Endodermal cell (in vitro differentiated cells): ENCODE results near the gene RRAD. TPM values are rescaled to one million over a fixed set of nuclear protein-coding genes. Genes with fewer than 3 reads are reported as not detected.
A peak's percentile ranks its signal among the peaks of the same experiment; 100 is the strongest.

Source experiments
- DNase-seq: peaks from one replicate; pipeline ENCODE4 v3.0.0-alpha.2; 2017
- H3K27ac ChIP-seq: 2 replicates; pipeline ENCODE4 v1.5.1; 2013; ENCODE audit warnings: mild to moderate bottlenecking, low read depth, low read length, moderate library complexity
- H3K27me3 ChIP-seq: 2 replicates; pipeline ENCODE4 v1.6.1; 2013; ENCODE audit warnings: mild to moderate bottlenecking, low read length, moderate library complexity; ENCODE audit not compliant: insufficient read depth, control insufficient read depth, poor library complexity, severe bottlenecking
- H3K36me3 ChIP-seq: 2 replicates; pipeline ENCODE4 v1.7.0; 2013; ENCODE audit warnings: mild to moderate bottlenecking, low read length, moderate library complexity; ENCODE audit not compliant: control insufficient read depth, insufficient read depth
- H3K4me1 ChIP-seq: one replicate; pipeline ENCODE4 v1.7.0; 2013; ENCODE audit warnings: low read length; ENCODE audit not compliant: control insufficient read depth, insufficient read depth
- H3K4me3 ChIP-seq: 2 replicates; pipeline ENCODE4 v1.5.1; 2013; ENCODE audit warnings: mild to moderate bottlenecking, low read length, moderate library complexity
- H3K9ac ChIP-seq: 2 replicates; pipeline ENCODE4 v1.6.1; 2013; ENCODE audit warnings: mild to moderate bottlenecking, low read length, moderate library complexity; ENCODE audit not compliant: poor library complexity, severe bottlenecking; ENCODE audit errors: extremely low read depth
- H3K9me3 ChIP-seq: 2 replicates; pipeline ENCODE4 v1.6.1; 2013; ENCODE audit warnings: mild to moderate bottlenecking, low read length, moderate library complexity; ENCODE audit not compliant: control insufficient read depth
- H3K27ac Mint-ChIP-seq: 2 replicates; pipeline ENCODE4 v1.8.0; 2020; ENCODE audit warnings: mixed read lengths
- H3K27me3 Mint-ChIP-seq: 2 replicates; pipeline ENCODE4 v1.8.0; 2021; ENCODE audit warnings: mild to moderate bottlenecking, mixed read lengths; ENCODE audit not compliant: insufficient read depth
- H3K36me3 Mint-ChIP-seq: 2 replicates; pipeline ENCODE4 v1.8.0; 2020; ENCODE audit warnings: low read depth, mixed read lengths
- H3K4me1 Mint-ChIP-seq: 2 replicates; pipeline ENCODE4 v1.8.0; 2020; ENCODE audit warnings: mixed read lengths
- H3K4me3 Mint-ChIP-seq: 2 replicates; pipeline ENCODE4 v1.8.0; 2020; ENCODE audit warnings: mild to moderate bottlenecking, moderate library complexity, mixed read lengths
- H3K9me3 Mint-ChIP-seq: 2 replicates; pipeline ENCODE4 v1.8.0; 2020; ENCODE audit warnings: mild to moderate bottlenecking, mixed read lengths
- WGBS, 2 experiments: methylation state at CpG; one replicate each; pipeline versions ENCODE4 v1.1.5 to v1.1.7; 2013; ENCODE audit warnings: missing lambda C conversion rate in 2 of 2, mixed read lengths in 1 of 2; ENCODE audit not compliant: insufficient coverage in 1 of 2, insufficient read length in 1 of 2; 5-methylcytosine and 5-hydroxymethylcytosine counted together
- total RNA-seq, 2 donors: library from RNA; stranded (reverse); fragmentation: NEBNext Ultra II Directional in 1 of 2; extraction: Animal tissue kit (Norgen Biotek cat#: 25700) in 1 of 2; gene quantifications; 2 replicates in 1 of 2; 3 replicates in 1 of 2; pipeline ENCODE4 v1.2.1, GENCODE V29; 2021
- TF ChIP-seq, protein P1 (sequence below): fragments of 200-600 bp; sonication (generic); conservative IDR thresholded peaks from 2 replicates; pipeline ENCODE4 v1.5.0; 2021; ENCODE audit warnings: antibody characterized with exemption, mild to moderate bottlenecking

RRAD gene
- total RNA-seq, 2 donors from 2014 or later: 0.55 TPM; not detected in 1

DNA sequence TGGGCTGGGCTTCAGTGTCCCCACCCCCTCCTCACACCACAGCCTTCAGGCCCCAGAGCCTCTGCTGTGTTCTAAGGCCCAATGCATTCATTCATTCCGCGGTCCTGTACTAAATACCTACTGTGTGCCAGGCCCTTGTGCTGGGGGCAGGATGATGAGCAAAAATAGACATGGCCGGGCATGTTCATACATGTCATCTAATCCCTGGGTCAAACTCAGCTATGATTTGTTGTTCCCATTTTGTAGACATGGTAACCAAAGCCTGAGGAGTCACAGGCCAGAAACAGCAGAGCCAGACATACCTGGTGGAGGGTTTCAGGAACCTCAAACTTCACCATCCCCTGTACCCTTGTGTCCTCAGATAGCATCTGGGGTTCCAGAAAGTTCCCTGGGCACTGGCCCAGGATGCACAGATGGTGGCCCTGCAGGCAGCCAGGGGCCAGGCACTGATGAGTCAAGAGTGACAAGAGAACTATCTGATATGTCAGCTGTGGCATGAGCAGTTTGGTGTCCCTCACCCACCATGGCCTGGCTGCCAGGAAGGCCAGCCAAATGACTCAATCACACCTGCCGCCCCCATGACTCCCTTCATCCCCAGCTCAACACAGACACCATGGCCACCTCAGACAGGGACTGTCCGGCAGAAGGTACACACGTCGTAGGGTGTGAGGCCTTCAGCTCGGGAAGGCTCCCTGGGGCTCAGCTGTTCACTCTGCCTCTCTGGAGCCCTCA lies 2.7 kb upstream of the RRAD start:
- Mint-ChIP-seq H3K36me3 (peaks cover 11% of the 10 kb centered on the region), H3K27ac (no peak overlapping the region)

DNA sequence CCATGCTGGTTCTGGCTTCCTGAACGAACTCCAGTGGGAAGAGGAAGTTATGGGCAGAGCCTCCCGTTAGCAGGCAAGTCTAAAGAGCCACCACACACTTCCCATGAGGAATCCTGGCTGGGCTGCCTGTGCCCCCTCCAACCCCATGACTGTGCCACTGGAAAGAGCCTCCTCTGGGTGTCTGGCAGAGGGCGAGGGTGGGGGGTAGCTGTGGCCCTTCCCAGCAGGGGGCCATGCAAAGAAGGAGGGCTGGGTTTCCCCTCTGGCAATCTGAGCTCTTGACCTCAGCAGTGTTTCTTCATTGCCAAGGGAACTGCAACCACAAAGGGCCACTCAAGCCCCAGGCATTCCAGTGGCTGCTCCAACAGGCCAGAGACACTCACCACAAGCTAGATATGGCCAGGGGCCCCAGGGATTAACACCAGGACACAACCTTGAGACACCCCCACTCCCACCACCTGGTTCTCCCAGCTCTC lies 1.7 kb upstream of the RRAD start:
- Histone ChIP-seq H3K9me3 (no peaks in the 10 kb centered on the region), H3K36me3 (peaks cover 9% of the 10 kb centered on the region), H3K27ac (no peak overlapping the region), H3K27me3 (peaks cover 51% of the 10 kb centered on the region), H3K4me3 (no peak overlapping the region), H3K4me1 (peaks cover 9% of the 10 kb centered on the region), H3K9ac (no peak overlapping the region)
- Mint-ChIP-seq H3K9me3 (no peaks in the 10 kb centered on the region), H3K27me3 (peaks cover 58% of the 10 kb centered on the region), H3K36me3 (peaks cover 4% of the 10 kb centered on the region), H3K4me3 (no peak overlapping the region), H3K27ac (no peak overlapping the region), H3K4me1 (peaks cover 7% of the 10 kb centered on the region)
- TF ChIP-seq, protein P1, sequence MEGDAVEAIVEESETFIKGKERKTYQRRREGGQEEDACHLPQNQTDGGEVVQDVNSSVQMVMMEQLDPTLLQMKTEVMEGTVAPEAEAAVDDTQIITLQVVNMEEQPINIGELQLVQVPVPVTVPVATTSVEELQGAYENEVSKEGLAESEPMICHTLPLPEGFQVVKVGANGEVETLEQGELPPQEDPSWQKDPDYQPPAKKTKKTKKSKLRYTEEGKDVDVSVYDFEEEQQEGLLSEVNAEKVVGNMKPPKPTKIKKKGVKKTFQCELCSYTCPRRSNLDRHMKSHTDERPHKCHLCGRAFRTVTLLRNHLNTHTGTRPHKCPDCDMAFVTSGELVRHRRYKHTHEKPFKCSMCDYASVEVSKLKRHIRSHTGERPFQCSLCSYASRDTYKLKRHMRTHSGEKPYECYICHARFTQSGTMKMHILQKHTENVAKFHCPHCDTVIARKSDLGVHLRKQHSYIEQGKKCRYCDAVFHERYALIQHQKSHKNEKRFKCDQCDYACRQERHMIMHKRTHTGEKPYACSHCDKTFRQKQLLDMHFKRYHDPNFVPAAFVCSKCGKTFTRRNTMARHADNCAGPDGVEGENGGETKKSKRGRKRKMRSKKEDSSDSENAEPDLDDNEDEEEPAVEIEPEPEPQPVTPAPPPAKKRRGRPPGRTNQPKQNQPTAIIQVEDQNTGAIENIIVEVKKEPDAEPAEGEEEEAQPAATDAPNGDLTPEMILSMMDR: no peak
- WGBS, 2 experiments: 82 to 83% methylated on average over 3 of the region's 3 CpGs
- DNase-seq: peak; percentile 68

More for the DNA sequence above, 2.7 kb upstream of the RRAD start:
- no peaks in the 10 kb centered on the region for H3K9me3 Mint-ChIP-seq
- Histone ChIP-seq H3K27me3 (peaks cover 50% of the 10 kb centered on the region), H3K4me3 (no peak overlapping the region), H3K36me3 (peaks cover 16% of the 10 kb centered on the region), H3K27ac (no peak overlapping the region), H3K4me1 (peaks cover 9% of the 10 kb centered on the region), H3K9me3 (no peaks in the 10 kb centered on the region), H3K9ac (no peak overlapping the region)
- DNase-seq: no peak
- peaks cover 49% of the 10 kb centered on the region for H3K27me3 Mint-ChIP-seq
- TF ChIP-seq, protein P1: no peak
- H3K4me1 Mint-ChIP-seq: peaks cover 7% of the 10 kb centered on the region
- H3K4me3 Mint-ChIP-seq: no peak overlapping the region
- 94 to 96% methylated on average over 8 of the region's 8 CpGs for WGBS, 2 experiments

DNA sequence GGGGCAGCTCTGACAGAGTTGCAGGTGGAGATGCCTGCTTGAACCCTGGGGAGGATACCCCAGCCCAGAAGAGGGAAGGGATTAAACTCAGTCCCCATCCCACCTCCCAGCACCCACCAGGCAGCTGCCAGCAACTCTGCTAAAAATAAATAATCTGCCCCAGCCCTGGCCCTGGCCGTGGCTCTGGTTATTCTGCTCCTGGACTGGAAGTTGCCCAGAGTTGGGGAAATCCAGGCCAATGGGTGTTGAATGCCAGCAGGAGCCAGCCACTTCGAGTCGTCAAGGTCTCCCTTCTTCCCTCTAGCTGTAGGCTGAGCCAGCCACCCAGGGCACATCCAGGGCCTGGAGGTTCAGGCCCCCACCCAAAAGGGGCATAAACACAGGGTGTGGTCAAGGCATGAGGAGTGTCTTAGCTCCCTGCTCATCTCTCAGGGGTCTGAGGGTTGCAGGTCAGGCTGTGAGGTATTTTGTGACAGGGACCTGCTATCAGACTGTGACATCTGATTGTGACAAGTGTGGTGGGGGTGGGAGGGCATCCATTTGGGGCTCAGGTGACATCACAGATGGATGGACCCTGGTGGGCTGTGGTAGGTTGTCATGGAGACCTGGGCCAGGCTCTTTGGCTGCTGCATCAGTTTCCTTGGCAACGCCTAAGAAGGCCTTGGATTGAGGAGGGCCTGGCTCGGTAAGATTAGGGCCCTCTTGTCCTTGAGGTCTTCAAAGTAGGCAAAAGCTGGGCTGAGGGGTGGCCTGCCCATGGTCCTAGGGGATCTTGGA lies 1.0 kb upstream of the RRAD start:
- Mint-ChIP-seq H3K4me3 (peak overlapping the region; percentile 43), H3K9me3 (no peaks in the 10 kb centered on the region), H3K27me3 (peaks cover 61% of the 10 kb centered on the region), H3K36me3 (no peaks in the 10 kb centered on the region), H3K4me1 (peaks cover 7% of the 10 kb centered on the region), H3K27ac (no peak overlapping the region)
- H3K27me3 ChIP-seq: peaks cover 54% of the 10 kb centered on the region
- peaks cover 9% of the 10 kb centered on the region for H3K4me1 ChIP-seq
- H3K4me3 ChIP-seq: no peak overlapping the region
- peaks cover 2% of the 10 kb centered on the region for H3K36me3 ChIP-seq
- H3K9ac ChIP-seq: no peak overlapping the region
- TF ChIP-seq, protein P1: no peak
- WGBS, 2 experiments: 78 to 86% methylated on average over 2 to 5 of the region's 5 CpGs
- no peaks in the 10 kb centered on the region for H3K9me3 ChIP-seq
- DNase-seq: no peak
- H3K27ac ChIP-seq: no peak overlapping the region
